Uterus (tissue), 4 donors: ENCODE measurements around the gene SUPT4H1. TPM values are rescaled to one million over a fixed set of nuclear protein-coding genes. Genes with fewer than 3 reads are reported as not detected.
A peak's percentile ranks its signal among the peaks of the same experiment; 100 is the strongest.
"Not testable (repeated sequence)": the region's sequence is repeated elsewhere in the genome, so short reads cannot be mapped to it uniquely, and the experiment has no call there.

ENCODE experiments used
- DNase-seq, 2 donors: peaks; one replicate each; pipeline ENCODE4 v3.0.0-alpha.2; 2019 to 2020
- H3K27ac ChIP-seq, 2 donors: fragments of 200-600 bp; sonication (generic); 1 replicate in 1 of 2; 2 replicates in 1 of 2; pipeline ENCODE4 v1.5.1; 2016 to 2018
- H3K27me3 ChIP-seq, 2 donors: fragments of 200-600 bp; sonication (generic); one replicate each; pipeline ENCODE4 v1.5.1; 2018 to 2019; ENCODE audit warnings: control low read depth in 1 of 2
- H3K36me3 ChIP-seq, 2 donors: fragments of 200-600 bp; sonication (generic); one replicate each; pipeline ENCODE4 v1.5.1; 2019; ENCODE audit warnings: control low read depth in 1 of 2
- H3K4me1 ChIP-seq, 2 donors: fragments of 200-600 bp; sonication (generic); one replicate each; pipeline ENCODE4 v1.5.1; 2018 to 2019; ENCODE audit warnings: control low read depth in 1 of 2
- H3K4me3 ChIP-seq, 2 donors: fragments of 200-600 bp; sonication (generic); 1 replicate in 1 of 2; 2 replicates in 1 of 2; pipeline ENCODE4 v1.5.1; 2018 to 2019; ENCODE audit warnings: mild to moderate bottlenecking in 1 of 2
- H3K9me3 ChIP-seq, 2 donors: fragments of 200-600 bp; sonication (generic); one replicate each; pipeline ENCODE4 v1.5.1; 2019; ENCODE audit warnings: control low read depth in 1 of 2
- POLR2A ChIP-seq, 2 donors: fragments of 450-650 bp; IDR thresholded peaks; one replicate each; pipeline ENCODE4 v1.6.1; 2016; ENCODE audit warnings: antibody characterized with exemption in 2 of 2, mild to moderate bottlenecking in 1 of 2, moderate library complexity in 1 of 2
- intact Hi-C: fragments of 100-400 bp; cut with DNase I; formaldehyde crosslinking; loops from one replicate; pipeline ENCODE4 v1.15.1; 2023; ENCODE audit warnings: low total_unique reads
- total RNA-seq, 4 donors: library from RNA; depleted of rRNA in 3 of 4; stranded (reverse); fragments of >200 nt in 3 of 4; gene quantifications; one replicate each; pipeline versions ENCODE4 v1.1.0 to v1.2.4, GENCODE V29; 2014 to 2023
- TF ChIP-seq, protein P1 (sequence below), 4 experiments: fragments of 200-600 bp in 2 of 4; fragments of 450-650 bp in 2 of 4; sonication (generic) in 2 of 4; IDR thresholded peaks; one replicate each; pipeline ENCODE4 v1.5.1; 2016 to 2019; ENCODE audit warnings: antibody characterized with exemption in 4 of 4, mild to moderate bottlenecking in 2 of 4, moderate library complexity in 1 of 4
- donor health status: DM: yes; HTN: yes; CAD: no.

SUPT4H1 gene
- total RNA-seq, result 100 to 1,000 TPM in 2 of 4 donors, 10 to 100 TPM in 2; 31.1 to 267 (median 98.1) TPM

DNA sequence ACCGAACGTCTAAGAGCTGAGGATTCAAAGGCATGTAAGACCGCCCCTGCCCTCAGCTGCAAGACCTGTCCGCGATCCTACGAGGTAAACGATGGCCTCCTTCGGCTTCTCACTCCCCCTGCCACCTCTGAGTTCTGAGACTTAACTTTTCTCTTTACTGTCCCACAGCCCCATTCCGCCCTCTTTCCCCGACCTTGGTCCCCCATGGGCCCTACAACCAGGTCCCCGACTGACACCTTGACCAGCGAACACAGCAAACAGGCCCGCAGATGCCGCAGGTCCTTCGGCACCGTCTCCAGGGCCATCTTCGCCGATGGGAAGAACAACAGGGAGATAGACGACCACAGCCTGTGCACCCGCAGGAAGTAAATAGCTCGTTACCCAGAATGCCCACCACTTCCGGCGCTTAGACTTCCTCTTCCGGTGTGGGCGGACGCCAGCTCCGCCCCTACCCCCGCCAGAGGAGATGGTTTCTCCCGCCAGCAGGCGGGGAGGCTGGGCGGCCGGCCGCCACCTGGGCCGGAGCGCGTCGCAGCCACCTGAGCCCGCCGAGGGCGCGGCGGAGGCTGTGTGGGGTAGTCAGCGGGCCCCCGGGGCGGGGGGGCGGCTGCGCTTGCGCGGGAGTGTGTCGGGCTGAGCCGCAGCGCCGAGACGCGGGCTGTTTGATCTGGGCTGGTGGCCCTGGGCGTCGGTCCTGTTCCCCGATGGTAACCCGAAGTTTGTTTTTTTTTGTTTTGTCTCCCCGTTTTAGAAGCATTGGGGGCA is at the start of gene SUPT4H1:
SUPT4H1 (minus strand) TSS at position 371 of the 765 bp plus-strand sequence; CDS start at position 305, 66 bp downstream.
- peak within 1 kb of the TSS; percentile 86 to 92 for H3K27ac ChIP-seq
- H3K9me3 ChIP-seq, result no peaks in the 10 kb centered on the region
- no peaks in the 10 kb centered on the region for H3K27me3 ChIP-seq
- H3K4me3 ChIP-seq, result peak within 1 kb of the TSS; percentile 75 to 92
- intact Hi-C loops, result no loop called here
- DNase-seq, result peak; percentile 84 to 92
- peak; percentile 78 to 91 for TF ChIP-seq POLR2A (IDR thresholded peaks at IDR 0.05)
- TF ChIP-seq, protein P1, sequence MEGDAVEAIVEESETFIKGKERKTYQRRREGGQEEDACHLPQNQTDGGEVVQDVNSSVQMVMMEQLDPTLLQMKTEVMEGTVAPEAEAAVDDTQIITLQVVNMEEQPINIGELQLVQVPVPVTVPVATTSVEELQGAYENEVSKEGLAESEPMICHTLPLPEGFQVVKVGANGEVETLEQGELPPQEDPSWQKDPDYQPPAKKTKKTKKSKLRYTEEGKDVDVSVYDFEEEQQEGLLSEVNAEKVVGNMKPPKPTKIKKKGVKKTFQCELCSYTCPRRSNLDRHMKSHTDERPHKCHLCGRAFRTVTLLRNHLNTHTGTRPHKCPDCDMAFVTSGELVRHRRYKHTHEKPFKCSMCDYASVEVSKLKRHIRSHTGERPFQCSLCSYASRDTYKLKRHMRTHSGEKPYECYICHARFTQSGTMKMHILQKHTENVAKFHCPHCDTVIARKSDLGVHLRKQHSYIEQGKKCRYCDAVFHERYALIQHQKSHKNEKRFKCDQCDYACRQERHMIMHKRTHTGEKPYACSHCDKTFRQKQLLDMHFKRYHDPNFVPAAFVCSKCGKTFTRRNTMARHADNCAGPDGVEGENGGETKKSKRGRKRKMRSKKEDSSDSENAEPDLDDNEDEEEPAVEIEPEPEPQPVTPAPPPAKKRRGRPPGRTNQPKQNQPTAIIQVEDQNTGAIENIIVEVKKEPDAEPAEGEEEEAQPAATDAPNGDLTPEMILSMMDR (IDR thresholded peaks at IDR 0.05), result peak in 3 of 4 experiments; percentile 6 to 41 (median 31)
- no peaks in the 10 kb centered on the region for H3K36me3 ChIP-seq
- H3K4me1 ChIP-seq, result no peaks in the 10 kb centered on the region

DNA sequence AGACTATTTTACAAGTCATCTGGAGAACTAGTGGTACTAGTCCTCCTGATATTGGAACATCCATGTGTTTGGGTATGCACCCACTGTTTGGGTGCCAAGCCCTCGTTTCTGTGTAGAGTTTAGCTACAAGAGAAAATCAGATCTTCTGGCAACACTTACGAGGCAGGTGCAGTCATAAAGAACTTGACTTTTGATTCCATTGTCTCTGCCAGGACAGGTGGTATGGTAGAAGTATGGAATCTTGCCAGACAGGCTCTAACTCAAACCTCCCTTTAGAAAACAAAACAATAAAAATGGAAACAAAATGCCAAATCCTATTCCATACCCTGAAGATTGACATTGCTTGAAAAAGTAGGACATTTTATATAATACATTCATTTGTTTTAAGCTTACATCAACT is 49.3 kb upstream of the SUPT4H1 start:
- Histone ChIP-seq H3K9me3 (no peaks in the 10 kb centered on the region), H3K4me1 (no peaks in the 10 kb centered on the region), H3K27me3 (no peaks in the 10 kb centered on the region), H3K4me3 (no peak overlapping the region), H3K36me3 (no peaks in the 10 kb centered on the region), H3K27ac (no peak overlapping the region)
- intact Hi-C loops, result no loop called here
- no peak for TF ChIP-seq POLR2A (IDR thresholded peaks at IDR 0.05)
- TF ChIP-seq, protein P1 (IDR thresholded peaks at IDR 0.05), result no peak
- DNase-seq, result no peak

DNA sequence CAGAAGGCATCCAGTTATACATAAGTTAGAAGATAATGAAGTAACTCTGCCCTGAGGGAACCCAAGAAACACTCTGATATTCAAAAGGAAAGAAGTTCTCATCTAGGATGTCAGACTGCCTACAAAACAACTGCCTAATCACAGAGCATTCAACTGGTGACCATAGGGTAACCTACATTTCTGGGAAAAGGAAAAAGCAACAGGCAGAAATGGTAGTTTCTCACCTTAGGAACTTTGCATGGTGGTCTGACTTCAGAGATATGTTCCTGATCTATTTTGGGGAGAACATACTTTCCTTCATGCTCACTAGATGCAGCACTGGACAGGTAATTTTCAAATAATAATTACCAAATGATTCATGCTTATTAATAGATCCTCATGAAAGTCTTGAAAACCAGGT is 48.8 kb upstream of the SUPT4H1 start:
- Histone ChIP-seq H3K4me3 (no peak overlapping the region), H3K36me3 (no peaks in the 10 kb centered on the region), H3K27me3 (no peaks in the 10 kb centered on the region), H3K4me1 (no peaks in the 10 kb centered on the region), H3K9me3 (no peaks in the 10 kb centered on the region), H3K27ac (no peak overlapping the region)
- intact Hi-C loops, result no loop called here
- DNase-seq, result no peak
- TF ChIP-seq, protein P1 (IDR thresholded peaks at IDR 0.05), result no peak
- no peak for TF ChIP-seq POLR2A (IDR thresholded peaks at IDR 0.05)

DNA sequence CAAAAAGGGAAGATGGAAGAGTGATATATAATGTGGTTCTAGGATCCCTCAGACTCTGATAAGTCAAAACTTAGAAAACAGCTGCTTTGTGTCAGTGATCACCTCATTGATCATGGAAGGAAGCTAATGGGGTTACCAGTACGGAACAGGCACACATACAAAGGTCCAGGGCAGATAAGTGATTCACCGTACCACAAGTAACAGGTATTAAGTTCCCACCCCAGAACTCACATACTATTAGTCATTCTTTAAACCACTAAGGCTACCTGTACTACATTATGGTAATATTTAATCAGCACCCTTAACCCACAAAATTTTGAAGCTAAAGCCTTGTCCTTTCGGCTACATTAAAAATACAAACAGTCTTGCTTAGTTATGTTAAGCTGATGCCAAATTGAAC is 48.0 kb upstream of the SUPT4H1 start:
- no peak for DNase-seq
- Histone ChIP-seq H3K27ac (no peak overlapping the region), H3K4me3 (no peak overlapping the region), H3K36me3 (no peaks in the 10 kb centered on the region), H3K27me3 (no peaks in the 10 kb centered on the region), H3K9me3 (no peaks in the 10 kb centered on the region), H3K4me1 (no peaks in the 10 kb centered on the region)
- intact Hi-C loops, result no loop called here
- TF ChIP-seq, protein P1 (IDR thresholded peaks at IDR 0.05), result no peak
- TF ChIP-seq POLR2A (IDR thresholded peaks at IDR 0.05), result no peak

DNA sequence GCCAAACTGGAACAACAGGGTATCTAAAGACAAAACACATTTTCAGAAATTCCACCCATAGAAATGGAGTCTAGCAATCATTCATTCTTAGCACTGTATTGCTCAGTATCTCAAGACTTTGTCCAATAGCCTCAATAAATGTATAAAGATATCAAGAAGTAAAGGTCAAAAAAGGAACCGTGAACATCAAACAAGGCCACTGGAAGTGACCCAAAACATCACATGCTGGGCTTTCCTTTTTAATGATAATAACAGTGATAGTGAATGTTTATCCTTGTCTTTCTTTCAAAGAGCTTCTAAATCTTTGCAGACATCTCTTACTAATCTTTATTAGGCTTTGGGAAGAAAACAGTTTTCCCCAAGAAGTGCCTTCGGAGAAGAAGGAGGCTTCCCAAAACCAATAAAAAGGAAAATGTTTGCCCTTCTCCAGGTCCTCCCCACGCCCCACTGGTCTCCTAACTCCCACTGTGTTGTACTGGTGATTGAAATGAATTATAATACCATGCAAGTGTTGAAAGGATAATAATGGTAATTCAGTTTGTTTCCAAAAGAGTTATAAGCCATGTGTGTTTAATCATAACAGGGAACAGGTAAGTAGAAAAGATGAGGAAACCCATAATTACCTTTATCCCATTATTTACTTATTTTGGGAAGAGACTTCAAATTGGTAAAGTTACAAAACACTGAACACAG is 46.7 kb upstream of the SUPT4H1 start:
- H3K9me3 ChIP-seq, result no peaks in the 10 kb centered on the region
- intact Hi-C loops, result no loop called here
- no peaks in the 10 kb centered on the region for H3K4me1 ChIP-seq
- DNase-seq, result no peak
- H3K36me3 ChIP-seq, result no peaks in the 10 kb centered on the region
- H3K27me3 ChIP-seq, result no peaks in the 10 kb centered on the region
- TF ChIP-seq POLR2A (IDR thresholded peaks at IDR 0.05), result no peak
- TF ChIP-seq, protein P1 (IDR thresholded peaks at IDR 0.05), result no peak
- no peak overlapping the region for H3K27ac ChIP-seq
- no peak overlapping the region for H3K4me3 ChIP-seq

DNA sequence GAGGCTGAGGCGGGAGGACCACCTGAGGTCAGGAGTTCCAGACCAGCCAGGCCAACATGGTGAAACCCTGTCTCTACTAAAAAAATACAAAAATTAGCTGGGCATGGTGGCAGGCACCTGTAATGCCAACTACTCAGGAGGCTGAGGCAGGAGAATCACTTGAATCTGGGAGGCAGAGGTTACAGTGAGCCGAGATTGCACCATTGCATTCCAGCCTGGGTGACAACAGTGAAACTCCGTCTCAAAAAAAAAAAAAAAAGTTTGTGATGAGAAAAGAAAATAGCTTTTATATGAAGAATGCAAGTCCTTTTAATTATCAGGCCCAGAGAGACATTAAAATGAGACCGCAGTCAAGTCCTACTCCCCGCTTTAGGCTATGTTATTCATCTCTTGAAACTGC is 45.4 kb upstream of the SUPT4H1 start:
- H3K27me3 ChIP-seq, H3K4me1 ChIP-seq, DNase-seq, H3K9me3 ChIP-seq, H3K27ac ChIP-seq, H3K4me3 ChIP-seq, intact Hi-C loops, H3K36me3 ChIP-seq: not testable (repeated sequence)
